Measurements from ENCODE around the gene CKLF. TPM values are rescaled to one million over a fixed set of nuclear protein-coding genes. Genes with fewer than 3 reads are reported as not detected.
"Not testable (repeated sequence)": the region's sequence is repeated elsewhere in the genome, so short reads cannot be mapped to it uniquely, and the experiment has no call there.

CKLF gene
- total RNA-seq, 1 experiment from 2014 or later: 97.0 TPM

DNA sequence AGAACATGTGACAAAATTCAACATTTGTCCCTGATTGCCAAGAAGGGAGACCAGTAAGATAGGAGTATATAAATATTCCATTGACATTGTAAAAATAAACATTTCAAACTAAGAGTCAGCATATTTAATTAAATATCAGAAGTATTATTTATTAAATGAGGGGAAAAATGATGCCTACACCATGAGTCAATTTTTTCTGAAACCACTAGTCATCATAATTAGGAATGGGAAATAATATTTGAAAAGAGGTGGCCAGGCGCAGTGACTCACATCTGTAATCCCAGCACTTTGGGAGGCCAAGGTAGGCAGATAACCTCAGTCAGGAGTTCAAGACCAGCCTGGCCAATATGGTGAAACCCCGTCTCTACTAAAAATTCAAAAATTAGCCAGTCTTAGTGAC, 16.0 kb downstream of the CKLF start:
- no peak for DNase-seq (ENCODE audit: low spot score)

- DNase-seq (ENCODE audit: low spot score): no peak
Measured at GRCh38 chr16:66569131-66569530, 16.8 kb downstream of the CKLF start.

GRCh38 chr16:66569827-66570405, 17.5 kb downstream of the CKLF start:
- DNase-seq (ENCODE audit: low spot score): no peak

- no peak for DNase-seq (ENCODE audit: low spot score)
Measured at GRCh38 chr16:66572356-66572755, 20.0 kb downstream of the CKLF start.

GRCh38 chr16:66574081-66574480, 21.7 kb downstream of the CKLF start:
- DNase-seq (ENCODE audit: low spot score): no peak

DNA sequence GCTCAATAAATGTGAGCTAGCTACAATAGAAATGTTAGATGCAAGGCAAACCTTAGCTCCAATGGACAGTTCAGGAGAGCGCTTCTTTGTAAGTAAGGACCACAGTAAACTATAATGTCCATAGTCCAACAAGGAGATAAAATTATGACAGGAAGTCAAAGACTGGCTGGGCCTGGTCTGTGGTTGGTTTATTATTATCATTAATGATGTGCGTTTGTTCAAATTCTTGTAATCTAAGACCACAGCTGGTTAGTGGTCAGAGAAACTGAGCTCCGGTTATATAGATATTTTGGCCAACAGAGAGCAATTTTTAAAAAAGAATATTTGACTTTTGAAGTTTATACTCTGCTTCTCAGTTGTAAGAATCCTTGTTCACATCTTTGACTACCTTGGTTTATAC, 22.2 kb downstream of the CKLF start:
- no peak for DNase-seq (ENCODE audit: low spot score)

DNA sequence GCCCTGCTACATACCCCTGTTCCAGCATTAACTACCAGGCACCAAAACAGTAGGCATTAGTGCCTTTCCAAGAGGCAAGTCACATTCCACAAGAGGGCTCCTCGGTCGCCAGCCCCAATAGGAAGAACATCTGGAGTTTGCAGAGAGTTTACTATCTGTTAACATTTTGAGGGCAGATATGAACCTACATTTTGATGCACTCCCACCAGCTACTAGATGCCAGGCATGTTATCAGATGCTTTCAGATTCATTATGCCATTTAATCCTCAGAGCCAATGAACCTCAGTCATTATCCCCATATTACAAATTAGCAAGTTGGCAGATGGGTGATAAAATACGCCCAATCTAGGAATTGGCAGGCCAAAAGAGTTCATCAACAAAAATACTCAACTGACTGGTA, 22.7 kb downstream of the CKLF start:
- DNase-seq (ENCODE audit: low spot score): no peak

GRCh38 chr16:66576296-66576695, 23.9 kb downstream of the CKLF start:
- DNase-seq (ENCODE audit: low spot score): no peak

DNA sequence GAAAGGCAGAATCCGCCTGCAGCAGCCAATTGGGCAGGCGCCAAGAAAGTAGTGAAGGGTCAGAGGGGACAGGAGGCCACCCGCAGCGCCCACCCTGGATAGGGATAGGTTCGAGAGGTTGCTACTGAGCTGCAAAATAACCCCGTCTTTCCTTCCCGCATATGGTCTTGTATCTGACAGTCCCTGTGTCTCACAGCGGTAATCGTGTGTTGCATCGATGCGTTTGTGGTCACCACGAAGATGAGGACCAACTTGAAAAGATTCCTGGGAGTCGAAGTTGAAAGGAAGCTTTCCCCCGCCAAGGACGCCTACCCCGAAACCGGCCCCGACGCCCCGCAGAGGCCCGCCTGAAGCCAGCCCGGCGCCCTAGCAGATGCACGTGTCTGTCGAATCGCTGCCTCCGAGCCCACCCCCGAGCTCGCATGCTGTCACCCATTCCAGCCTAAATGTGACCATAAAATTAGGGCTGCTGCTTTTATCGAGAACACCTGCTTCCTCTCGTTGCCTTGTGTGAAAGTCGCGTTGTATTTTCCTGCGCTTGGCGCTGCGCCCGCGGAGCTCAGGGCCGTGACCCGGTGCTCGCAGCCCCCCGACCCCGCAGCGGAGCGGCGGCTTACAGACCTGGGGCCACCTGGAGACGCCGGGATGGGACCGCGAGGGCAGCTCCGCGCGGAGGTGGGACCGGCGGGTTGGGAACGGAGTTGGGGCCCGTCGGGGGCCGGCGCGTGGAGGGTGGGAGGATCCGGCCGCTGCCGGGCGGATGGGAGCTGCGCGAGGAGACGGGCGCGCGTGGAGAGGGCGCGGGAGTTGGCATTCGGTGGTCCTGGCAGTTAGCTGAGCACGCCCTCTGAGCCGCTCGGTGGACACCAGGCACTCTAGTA, 26.5 kb downstream of the CKLF start, which contains the start of gene CMTM2:
TSS of gene CMTM2 (plus strand) at position 813 of the 881 bp plus-strand sequence. CDS start 145 bp downstream, outside the sequence.
- no peak for DNase-seq (ENCODE audit: low spot score)

DNA sequence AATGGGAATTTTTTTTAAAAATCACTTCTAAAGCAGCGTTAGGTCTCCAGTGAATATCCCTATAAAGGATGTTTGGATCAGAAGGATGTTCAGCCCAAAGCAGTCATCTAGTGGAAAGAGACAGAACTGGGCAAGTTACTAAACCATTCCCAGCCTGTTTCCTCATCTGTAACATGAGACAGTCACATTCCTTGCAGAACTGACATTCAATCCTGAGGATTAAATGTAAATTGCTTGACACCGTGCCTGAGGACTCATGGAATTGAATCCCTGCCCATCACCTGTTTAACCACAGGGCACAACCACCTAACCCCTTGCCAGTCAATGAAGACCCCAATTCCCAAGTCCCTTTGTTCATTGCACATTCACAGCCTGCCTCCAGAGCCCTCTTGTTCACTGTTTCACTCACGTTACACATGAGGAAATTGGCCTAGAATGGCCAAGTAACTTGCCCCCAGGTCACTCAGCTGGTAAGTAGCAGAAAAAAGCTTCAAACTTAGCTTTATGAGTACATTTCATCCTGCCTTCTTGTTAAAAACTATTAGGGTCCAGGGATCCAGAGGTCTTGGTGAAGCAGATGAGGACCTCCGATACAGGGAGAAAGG, 28.3 kb downstream of the CKLF start:
- no peak for DNase-seq (ENCODE audit: low spot score)

GRCh38 chr16:66581246-66581952, 29.0 kb downstream of the CKLF start:
- DNase-seq (ENCODE audit: low spot score): no peak

DNA sequence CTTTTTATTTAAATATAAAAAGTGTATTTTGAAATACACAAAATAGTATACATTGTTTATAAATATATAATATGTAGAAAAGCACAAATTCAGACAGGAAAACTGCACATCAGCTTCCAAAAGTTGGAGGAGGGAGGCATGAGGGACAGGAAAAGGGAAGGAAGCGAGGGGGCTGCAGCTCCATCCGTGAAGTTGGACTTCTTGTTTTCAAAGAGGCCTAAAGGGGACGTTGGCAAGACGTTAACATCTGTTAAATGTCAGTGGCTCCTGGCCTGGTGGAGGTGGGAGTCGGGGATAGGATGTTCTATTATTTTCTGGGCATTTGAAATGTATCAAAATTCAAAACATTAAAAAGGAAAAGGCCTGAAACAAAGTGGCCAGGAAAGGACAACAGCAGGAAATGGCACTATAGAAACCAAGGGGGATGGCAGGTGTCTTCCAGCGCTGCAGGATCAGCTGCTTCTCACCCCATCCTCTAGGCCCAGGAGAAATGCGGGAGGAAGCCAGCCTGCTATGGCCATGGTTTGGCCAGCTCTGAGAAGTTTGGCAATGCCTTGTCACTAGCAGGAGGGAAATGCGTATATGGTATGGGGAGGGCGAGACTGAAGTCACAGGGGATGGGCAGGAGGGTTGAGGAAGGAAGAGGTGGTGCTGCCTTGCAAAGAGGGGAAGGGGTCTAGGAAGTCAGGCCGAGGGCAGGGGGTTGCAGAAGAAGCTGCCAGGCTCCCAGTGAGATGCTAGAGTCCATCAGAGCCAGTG, 33.3 kb downstream of the CKLF start:
- DNase-seq (ENCODE audit: low spot score): no peak

GRCh38 chr16:66587881-66588600, 35.7 kb downstream of the CKLF start:
- no peak for DNase-seq (ENCODE audit: low spot score)

GRCh38 chr16:66588981-66589713, 36.8 kb downstream of the CKLF start:
- peak; percentile 78 for DNase-seq (ENCODE audit: low spot score)

DNA sequence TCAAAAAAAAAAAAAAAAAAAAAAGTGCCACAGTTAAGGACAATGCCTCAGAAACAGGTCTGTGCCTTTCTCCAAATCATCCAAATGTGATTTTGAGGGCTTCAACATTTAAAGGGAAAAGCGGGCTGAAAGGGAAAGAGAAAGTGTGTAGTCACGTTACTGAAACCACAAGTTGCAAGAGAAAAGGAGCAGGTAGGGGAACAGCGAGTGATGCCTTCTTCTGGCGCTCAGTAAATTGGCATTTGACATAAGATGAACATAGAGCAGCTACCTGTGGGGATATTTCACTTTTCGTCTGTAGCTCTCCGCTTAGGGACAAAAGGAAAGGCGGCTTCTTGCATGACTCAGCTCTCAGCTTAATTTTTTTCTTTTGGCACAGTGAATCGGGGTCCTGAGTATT, 37.9 kb downstream of the CKLF start:
- no peak for DNase-seq (ENCODE audit: low spot score)

GRCh38 chr16:66591018-66591417, 38.6 kb downstream of the CKLF start:
- DNase-seq (ENCODE audit: low spot score): no peak

- no peak for DNase-seq (ENCODE audit: low spot score)
Measured at GRCh38 chr16:66592241-66592640, 39.9 kb downstream of the CKLF start.

DNA sequence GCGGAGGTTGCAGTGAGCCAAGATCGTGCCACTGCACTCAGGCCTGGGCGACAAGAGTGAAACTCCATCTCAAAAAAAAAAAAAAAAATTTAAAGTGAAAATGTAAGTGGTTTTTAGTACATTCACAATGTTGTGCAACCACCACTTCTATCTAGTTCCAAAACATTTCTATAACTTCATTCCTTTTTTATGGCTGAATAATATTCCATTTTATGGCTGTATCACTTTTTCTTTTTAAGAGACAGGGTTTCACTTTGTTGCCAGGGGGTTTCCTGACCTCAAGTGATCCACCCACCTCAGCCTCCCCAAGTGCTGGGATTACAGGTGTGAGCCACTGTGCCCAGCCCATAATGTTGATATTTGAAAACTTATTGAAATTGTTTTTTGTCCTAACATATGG, 40.4 kb downstream of the CKLF start:
- DNase-seq (ENCODE audit: low spot score): no peak

GRCh38 chr16:66594739-66595138, 42.4 kb downstream of the CKLF start:
- no peak for DNase-seq (ENCODE audit: low spot score)

GRCh38 chr16:66596559-66596958, 44.2 kb downstream of the CKLF start:
- not testable (repeated sequence) for DNase-seq (ENCODE audit: low spot score)
